Common myeloid progenitor, CD34-positive (primary cell): ENCODE results near the gene ING3.

ENCODE experiments used
- CTCF ChIA-PET: fragments of 350-600 bp; sonication (Branson Sonifier 250); formaldehyde crosslinking; loops from one replicate; lab custom pipeline; 2021; ENCODE audit warnings: antibody characterized with exemption; lab: Charles Lee
- POLR2A ChIA-PET: fragments of 350-600 bp; sonication (Branson Sonifier 250); formaldehyde crosslinking; loops from one replicate; lab custom pipeline; 2021; ENCODE audit warnings: antibody characterized with exemption; lab: Charles Lee
- DNase-seq, 3 donors: peaks; one replicate each; pipeline versions ENCODE4 v3.0.0 to v3.0.0-alpha.2; 2013
- H3K27ac ChIP-seq, 2 experiments: 1 replicate in 1 of 2; 2 replicates in 1 of 2; pipeline ENCODE4 v1.7.0; 2013; ENCODE audit warnings: inconsistent platforms in 2 of 2, low read length in 2 of 2, mild to moderate bottlenecking in 2 of 2, low read depth in 1 of 2, moderate library complexity in 1 of 2; ENCODE audit not compliant: severe bottlenecking in 2 of 2, insufficient read depth in 1 of 2, poor library complexity in 1 of 2
- H3K27me3 ChIP-seq, 5 experiments: replicated peaks in 2 of 5; 1 replicate in 3 of 5; 2 replicates in 2 of 5; pipeline versions ENCODE4 v1.6.1 to v1.7.0; 2013; ENCODE audit warnings: low read length in 4 of 5, mild to moderate bottlenecking in 2 of 5, moderate library complexity in 2 of 5, inconsistent platforms in 1 of 5; ENCODE audit not compliant: insufficient read depth in 5 of 5, control insufficient read depth in 4 of 5
- H3K36me3 ChIP-seq, 4 experiments: 1 replicate in 2 of 4; 2 replicates in 2 of 4; pipeline versions ENCODE4 v1.6.1 to v1.7.0; 2013; ENCODE audit warnings: low read length in 3 of 4, control low read depth in 1 of 4, mild to moderate bottlenecking in 1 of 4; ENCODE audit not compliant: control insufficient read depth in 4 of 4, insufficient read depth in 4 of 4
- H3K4me1 ChIP-seq, 4 experiments: 1 replicate in 3 of 4; 2 replicates in 1 of 4; pipeline versions ENCODE4 v1.6.1 to v1.7.1; 2013; ENCODE audit warnings: low read length in 3 of 4, mild to moderate bottlenecking in 3 of 4, control low read depth in 1 of 4, inconsistent platforms in 1 of 4, moderate library complexity in 1 of 4; ENCODE audit not compliant: control insufficient read depth in 4 of 4, insufficient read depth in 4 of 4; ENCODE audit errors: control extremely low read depth in 1 of 4
- H3K4me3 ChIP-seq, 7 experiments: 1 replicate in 4 of 7; 2 replicates in 3 of 7; pipeline versions ENCODE4 v1.5.1 to v1.7.0; 2013; ENCODE audit warnings: mild to moderate bottlenecking in 7 of 7, low read length in 6 of 7, moderate library complexity in 6 of 7, inconsistent platforms in 2 of 7, low read depth in 2 of 7, control low read depth in 1 of 7; ENCODE audit not compliant: insufficient read depth in 4 of 7, control insufficient read depth in 1 of 7; ENCODE audit errors: extremely low read depth in 1 of 7
- H3K9me3 ChIP-seq, 5 experiments: 1 replicate in 4 of 5; 2 replicates in 1 of 5; pipeline versions ENCODE4 v1.6.1 to v1.7.1; 2013; ENCODE audit warnings: low read length in 4 of 5, mild to moderate bottlenecking in 2 of 5, inconsistent platforms in 1 of 5, low read depth in 1 of 5, moderate library complexity in 1 of 5; ENCODE audit not compliant: control insufficient read depth in 4 of 5, insufficient read depth in 2 of 5; ENCODE audit errors: control extremely low read depth in 1 of 5
- WGBS: methylation state at CpG from one replicate; pipeline ENCODE4 v1.1.5; 2013; ENCODE audit not compliant: insufficient coverage; 5-methylcytosine and 5-hydroxymethylcytosine counted together

ING3 gene

GRCh38 chr7:121023194-121023593, 72.6 kb downstream of the ING3 start:
- Histone ChIP-seq H3K27me3 (no peaks in the 10 kb centered on the region), H3K4me1 (no peaks in the 10 kb centered on the region), H3K27ac (no peak overlapping the region), H3K4me3 (no peak overlapping the region), H3K9me3 (peaks cover 0 to 7% (median 0%) of the 10 kb centered on the region in 5 experiments), H3K36me3 (peaks cover 0 to 6% (median 1%) of the 10 kb centered on the region in 4 experiments)
- ChIA-PET POLR2A (no interaction called here), CTCF (no interaction called here)
- DNase-seq: no peak

DNA sequence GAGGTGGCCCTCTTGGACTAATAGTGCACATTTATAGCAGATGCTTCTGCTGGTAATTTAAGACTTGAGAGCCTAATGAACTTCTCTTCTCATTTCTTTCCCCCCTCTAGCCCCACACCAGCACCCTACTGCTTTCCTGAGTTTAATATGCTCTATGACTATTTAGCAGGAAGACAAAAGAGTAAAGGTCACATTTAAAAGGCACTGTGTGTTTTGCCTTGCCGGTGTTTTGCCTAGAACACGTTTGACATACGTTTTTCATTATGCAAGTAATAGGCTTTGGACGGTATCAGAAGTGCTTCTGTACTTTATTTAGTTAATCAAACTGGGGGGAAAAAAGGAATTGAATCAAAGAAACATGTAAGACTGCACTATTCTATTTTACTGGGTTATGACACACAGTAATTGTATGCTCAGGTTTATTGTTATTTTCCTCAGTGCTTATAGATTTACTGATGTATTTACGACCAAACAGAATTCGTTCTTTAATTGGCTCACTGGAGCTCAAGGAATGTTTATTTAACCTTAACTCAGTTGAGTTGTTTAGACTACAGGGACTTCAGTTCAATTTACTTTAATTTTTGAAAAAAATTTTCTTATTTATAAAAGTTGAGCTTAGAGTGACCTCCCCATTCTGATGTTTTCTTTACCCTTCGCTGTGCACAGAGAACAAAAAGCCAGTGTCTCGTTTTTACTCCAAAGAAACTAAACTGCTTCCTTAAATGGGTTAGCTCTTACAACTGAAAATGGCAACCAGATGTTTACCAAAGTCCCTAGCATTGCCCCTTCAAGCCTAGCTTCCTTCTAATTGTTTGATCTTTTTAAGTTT, 73.3 kb downstream of the ING3 start:
- ChIA-PET CTCF (interaction anchor here (1.1 to 1.6 kb wide), 2 partner anchors 14 to 15 kb away, joined by 3 to 4 read pairs; no protein-coding TSS in a partner anchor), POLR2A (no interaction called here)
- no peak for DNase-seq

DNA sequence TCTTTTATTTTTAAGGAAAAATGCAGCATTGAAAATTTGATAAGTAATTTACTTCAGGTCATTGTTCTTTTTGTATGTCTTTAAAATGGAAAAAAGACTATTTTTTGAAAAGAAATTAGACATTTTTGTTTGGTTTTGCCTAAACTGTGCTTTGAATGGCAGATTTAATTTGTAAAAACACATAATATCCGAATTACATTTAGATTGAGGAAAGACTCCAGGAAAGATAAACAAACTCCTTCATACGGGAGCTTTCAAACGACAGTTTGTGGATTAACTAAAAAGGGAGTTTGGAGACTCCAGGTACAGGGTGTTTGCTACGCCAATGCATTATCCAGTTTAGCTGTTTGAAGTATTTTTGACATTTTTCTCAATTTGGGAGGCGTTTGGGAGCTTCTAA, 74.0 kb downstream of the ING3 start:
- POLR2A ChIA-PET: no interaction called here
- Histone ChIP-seq H3K36me3 (peaks cover 0 to 5% (median 1%) of the 10 kb centered on the region in 4 experiments), H3K27me3 (no peaks in the 10 kb centered on the region), H3K4me1 (no peaks in the 10 kb centered on the region), H3K9me3 (peaks cover 0 to 7% (median 0%) of the 10 kb centered on the region in 5 experiments), H3K4me3 (no peak overlapping the region), H3K27ac (peak overlapping the region in 1 of 2 experiments; percentile 36)
- CTCF ChIA-PET: interaction anchor here (1.1 to 1.6 kb wide), 2 partner anchors 15 to 16 kb away, joined by 3 to 4 read pairs; no protein-coding TSS in a partner anchor
- DNase-seq: no peak
- 100% methylated on average over 4 of the region's 5 CpGs for WGBS

More for the DNA sequence above, 73.3 kb downstream of the ING3 start:
- peak overlapping the region in 1 of 2 experiments; percentile 40 for H3K27ac ChIP-seq
- H3K9me3 ChIP-seq: peaks cover 0 to 7% (median 0%) of the 10 kb centered on the region in 5 experiments
- H3K4me3 ChIP-seq: no peak overlapping the region
- 92% methylated on average over 4 of the region's 8 CpGs for WGBS
- H3K27me3 ChIP-seq: no peaks in the 10 kb centered on the region
- no peaks in the 10 kb centered on the region for H3K4me1 ChIP-seq
- peaks cover 0 to 5% (median 1%) of the 10 kb centered on the region in 4 experiments for H3K36me3 ChIP-seq

- Histone ChIP-seq H3K27me3 (no peaks in the 10 kb centered on the region), H3K4me3 (no peak overlapping the region), H3K4me1 (no peaks in the 10 kb centered on the region), H3K36me3 (peaks cover 0 to 5% (median 1%) of the 10 kb centered on the region in 4 experiments), H3K27ac (no peak overlapping the region), H3K9me3 (peaks cover 0 to 7% (median 0%) of the 10 kb centered on the region in 5 experiments)
- ChIA-PET CTCF (interaction anchor here (1.0 kb wide), 1 partner anchor 16 kb away, joined by 4 read pairs; no protein-coding TSS in a partner anchor), POLR2A (interaction anchor here (0.6 kb wide), 1 partner anchor 997 kb away, joined by 9 read pairs; no protein-coding TSS in a partner anchor)
- DNase-seq: peak in 2 of 3 donors; percentile 20 to 36
- WGBS: no CpG with 5 or more reads among the region's 1 CpG
These were observed 75.6 kb downstream of the ING3 start for GRCh38 chr7:121026159-121026558.

- ChIA-PET POLR2A (interaction anchor here (0.6 kb wide), 2 partner anchors 14 to 997 kb away, joined by 3 to 9 read pairs; no protein-coding TSS in a partner anchor), CTCF (interaction anchor here (0.9 kb wide), 1 partner anchor 108 kb away, joined by 3 read pairs; no protein-coding TSS in a partner anchor)
- DNase-seq: no peak
- no peaks in the 10 kb centered on the region for H3K4me1 ChIP-seq
- H3K27ac ChIP-seq: no peak overlapping the region
- H3K9me3 ChIP-seq: peaks cover 0 to 7% (median 0%) of the 10 kb centered on the region in 5 experiments
- H3K4me3 ChIP-seq: no peak overlapping the region
- 100% methylated on average over 1 of the region's 3 CpGs for WGBS
- H3K27me3 ChIP-seq: no peaks in the 10 kb centered on the region
- peaks cover 0 to 5% (median 1%) of the 10 kb centered on the region in 4 experiments for H3K36me3 ChIP-seq
These were observed 76.1 kb downstream of the ING3 start for GRCh38 chr7:121026577-121027111.
